Measurements from ENCODE around the gene TPSD1.
"Not testable (repeated sequence)": the region's sequence is repeated elsewhere in the genome, so short reads cannot be mapped to it uniquely, and the experiment has no call there.

The TPSD1 gene

DNA sequence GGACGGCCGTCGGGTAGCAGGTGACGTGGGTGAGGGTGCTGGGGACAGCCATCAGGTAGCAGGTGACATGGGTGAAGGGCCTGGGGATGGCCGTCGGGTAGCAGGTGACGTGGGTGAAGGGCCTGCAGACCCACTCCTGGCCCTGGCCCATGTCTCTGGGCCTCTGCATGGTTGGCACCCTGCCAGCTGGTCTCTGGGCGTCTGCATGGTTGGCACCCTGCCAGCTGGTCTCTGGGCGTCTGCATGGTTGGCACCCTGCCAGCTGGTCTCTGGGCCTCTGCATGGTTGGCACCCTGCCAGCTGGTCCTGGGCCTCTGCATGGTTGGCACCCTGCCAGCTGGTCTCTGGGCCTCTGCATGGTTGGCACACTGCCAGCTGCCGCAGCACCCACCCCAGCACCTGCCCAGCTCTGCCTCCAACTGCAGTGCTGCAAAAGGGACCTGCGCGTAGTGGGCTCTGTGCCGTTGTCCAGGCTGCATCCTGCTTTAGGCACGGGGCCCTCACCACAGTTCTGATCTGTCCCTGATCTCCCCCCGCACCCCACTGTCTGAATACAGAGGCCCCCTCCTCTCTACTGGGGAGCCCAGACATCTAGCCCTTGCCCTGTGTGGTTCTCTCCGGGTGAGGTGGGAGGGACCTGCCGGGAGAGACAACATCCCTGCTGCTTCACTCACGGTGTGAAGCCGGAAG lies 16.0 kb downstream of the TPSD1 start:
- not testable (repeated sequence) for H3K14ac ChIP-seq (ENCODE audit: low read length in 2 of 2); H4K91ac ChIP-seq (ENCODE audit: low read length); H3K4me3 ChIP-seq (ENCODE audit: insufficient read depth in 1 of 2, low read depth in 1 of 2, low read length in 2 of 2); H2AFZ ChIP-seq (ENCODE audit: low read depth, low read length); H3K27ac ChIP-seq (ENCODE audit: low read length, poor library complexity, severe bottlenecking); H3K36me3 ChIP-seq (ENCODE audit: control insufficient read depth in 1 of 2, insufficient read depth in 2 of 2, low read depth in 1 of 2, low read length in 2 of 2); H3K4me2 ChIP-seq (ENCODE audit: low read length, poor library complexity, severe bottlenecking); H3K23ac ChIP-seq (ENCODE audit: low read length in 2 of 2); H3K9me3 ChIP-seq (ENCODE audit: control insufficient read depth, low read length); H3K79me1 ChIP-seq (replicated peaks; ENCODE audit: low read length, poor library complexity, severe bottlenecking); H2BK15ac ChIP-seq (ENCODE audit: low read depth, poor library complexity, severe bottlenecking); H2BK12ac ChIP-seq (ENCODE audit: low read length in 2 of 2); H2BK120ac ChIP-seq (ENCODE audit: low read depth, low read length); DNase-seq; H3K9ac ChIP-seq (ENCODE audit: low read length); H2AK5ac ChIP-seq (ENCODE audit: low read length, severe bottlenecking); H3K4ac ChIP-seq (ENCODE audit: low read depth in 1 of 2, low read length in 2 of 2); H3K18ac ChIP-seq (ENCODE audit: low read depth in 1 of 2, low read length in 2 of 2); H2BK5ac ChIP-seq (ENCODE audit: low read depth, low read length, poor library complexity, severe bottlenecking); H4K8ac ChIP-seq (ENCODE audit: low read length)
- H3K4me1 ChIP-seq (ENCODE audit: control insufficient read depth, insufficient read depth, low read depth, low read length) = peaks cover 14% of the 10 kb centered on the region
- H3K27me3 ChIP-seq (ENCODE audit: control insufficient read depth in 1 of 2, insufficient read depth in 1 of 2, low read length in 2 of 2) = peaks cover 0 to 46% of the 10 kb centered on the region in 2 experiments
- WGBS = 76% methylated on average over 19 of the region's 19 CpGs

DNA sequence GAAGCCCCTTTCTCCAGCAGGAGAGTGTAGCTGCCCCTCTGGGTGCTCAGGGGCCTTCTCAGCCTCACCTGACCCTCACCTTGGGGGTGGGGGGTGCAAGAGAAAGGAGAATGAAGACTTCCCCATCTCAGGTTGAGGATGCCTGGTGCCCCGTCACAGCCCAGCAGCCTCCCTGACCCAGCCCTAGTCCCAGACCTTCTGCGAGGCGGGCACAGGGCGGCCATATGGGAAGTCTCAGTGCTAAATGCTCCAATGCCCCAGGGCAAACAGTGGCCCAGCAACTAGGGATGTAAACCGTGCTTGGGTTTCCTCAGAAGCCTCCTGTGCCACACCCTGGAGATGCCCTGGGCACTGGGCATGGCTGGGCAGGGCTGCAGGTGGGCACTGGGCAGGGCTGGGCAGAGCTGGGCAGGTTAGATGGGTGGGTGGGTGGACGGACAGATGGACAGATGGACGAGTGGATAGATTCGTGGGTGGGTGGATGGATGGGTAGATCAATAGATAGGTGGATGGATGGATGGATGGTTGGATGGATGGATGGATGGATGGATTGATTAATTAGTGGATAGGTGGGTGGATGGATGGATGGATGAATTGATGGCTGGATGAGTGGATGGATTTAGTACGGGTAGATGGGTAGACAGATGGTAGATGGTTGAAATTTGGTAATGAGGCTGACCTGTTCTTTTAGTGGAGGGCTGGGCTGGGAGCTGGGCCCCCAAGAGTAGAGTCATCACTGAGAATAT lies 16.8 kb downstream of the TPSD1 start:
- Histone ChIP-seq H3K18ac (ENCODE audit: low read depth in 1 of 2, low read length in 2 of 2) (no peak overlapping the region), H3K27ac (ENCODE audit: low read length, poor library complexity, severe bottlenecking) (no peak overlapping the region), H2AFZ (ENCODE audit: low read depth, low read length) (no peak overlapping the region), H3K9ac (ENCODE audit: low read length) (no peak overlapping the region), H3K4me1 (ENCODE audit: control insufficient read depth, insufficient read depth, low read depth, low read length) (peaks cover 14% of the 10 kb centered on the region), H3K79me1 (replicated peaks; ENCODE audit: low read length, poor library complexity, severe bottlenecking) (no peaks in the 10 kb centered on the region), H2BK15ac (ENCODE audit: low read depth, poor library complexity, severe bottlenecking) (no peak overlapping the region), H3K9me3 (ENCODE audit: control insufficient read depth, low read length) (no peaks in the 10 kb centered on the region), H3K36me3 (ENCODE audit: control insufficient read depth in 1 of 2, insufficient read depth in 2 of 2, low read depth in 1 of 2, low read length in 2 of 2) (no peaks in the 10 kb centered on the region), H3K14ac (ENCODE audit: low read length in 2 of 2) (no peak overlapping the region), H3K4ac (ENCODE audit: low read depth in 1 of 2, low read length in 2 of 2) (no peak overlapping the region), H2BK5ac (ENCODE audit: low read depth, low read length, poor library complexity, severe bottlenecking) (no peak overlapping the region), H3K23ac (ENCODE audit: low read length in 2 of 2) (no peak overlapping the region), H4K91ac (ENCODE audit: low read length) (no peak overlapping the region), H3K4me3 (ENCODE audit: insufficient read depth in 1 of 2, low read depth in 1 of 2, low read length in 2 of 2) (no peak overlapping the region), H2AK5ac (ENCODE audit: low read length, severe bottlenecking) (no peak overlapping the region), H3K27me3 (ENCODE audit: control insufficient read depth in 1 of 2, insufficient read depth in 1 of 2, low read length in 2 of 2) (peaks cover 4 to 47% of the 10 kb centered on the region in 2 experiments), H4K8ac (ENCODE audit: low read length) (no peak overlapping the region), H3K4me2 (ENCODE audit: low read length, poor library complexity, severe bottlenecking) (no peak overlapping the region), H2BK120ac (ENCODE audit: low read depth, low read length) (no peak overlapping the region), H2BK12ac (ENCODE audit: low read length in 2 of 2) (no peak overlapping the region)
- 79% methylated on average over 8 of the region's 9 CpGs for WGBS
- DNase-seq = no peak

DNA sequence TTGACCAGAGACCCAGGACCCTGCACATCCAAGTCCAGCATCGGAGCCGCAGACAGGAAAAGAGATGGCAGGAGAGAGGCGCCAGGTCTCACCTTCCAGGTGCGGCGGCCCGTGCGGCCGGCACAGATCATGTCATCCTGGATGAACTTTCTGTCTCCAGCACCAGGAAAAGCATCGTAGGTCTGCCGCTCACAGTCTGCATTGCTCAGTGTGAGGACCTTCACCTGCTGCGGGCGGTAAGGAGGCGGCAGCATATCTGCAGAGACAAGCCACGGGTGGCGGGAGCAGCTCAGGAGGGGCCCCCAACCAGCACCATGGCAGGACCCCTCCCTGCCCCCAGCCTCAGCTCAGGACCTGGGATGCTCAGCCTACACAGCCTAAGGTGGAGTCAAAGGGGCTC lies 17.9 kb downstream of the TPSD1 start:
- H3K4me2 ChIP-seq (ENCODE audit: low read length, poor library complexity, severe bottlenecking) = no peak overlapping the region
- no peak overlapping the region for H2AK5ac ChIP-seq (ENCODE audit: low read length, severe bottlenecking)
- no peak overlapping the region for H4K8ac ChIP-seq (ENCODE audit: low read length)
- H3K4ac ChIP-seq (ENCODE audit: low read depth in 1 of 2, low read length in 2 of 2) = no peak overlapping the region
- DNase-seq = no peak
- H3K27me3 ChIP-seq (ENCODE audit: control insufficient read depth in 1 of 2, insufficient read depth in 1 of 2, low read length in 2 of 2) = peaks cover 13 to 59% of the 10 kb centered on the region in 2 experiments
- no peak overlapping the region for H2BK15ac ChIP-seq (ENCODE audit: low read depth, poor library complexity, severe bottlenecking)
- no peaks in the 10 kb centered on the region for H3K9me3 ChIP-seq (ENCODE audit: control insufficient read depth, low read length)
- no peaks in the 10 kb centered on the region for H3K36me3 ChIP-seq (ENCODE audit: control insufficient read depth in 1 of 2, insufficient read depth in 2 of 2, low read depth in 1 of 2, low read length in 2 of 2)
- H3K4me1 ChIP-seq (ENCODE audit: control insufficient read depth, insufficient read depth, low read depth, low read length) = peaks cover 23% of the 10 kb centered on the region
- no peak overlapping the region for H2BK5ac ChIP-seq (ENCODE audit: low read depth, low read length, poor library complexity, severe bottlenecking)
- no peak overlapping the region for H3K14ac ChIP-seq (ENCODE audit: low read length in 2 of 2)
- H2AFZ ChIP-seq (ENCODE audit: low read depth, low read length) = no peak overlapping the region
- no peak overlapping the region for H4K91ac ChIP-seq (ENCODE audit: low read length)
- WGBS = 91% methylated on average over 15 of the region's 15 CpGs
- no peak overlapping the region for H3K4me3 ChIP-seq (ENCODE audit: insufficient read depth in 1 of 2, low read depth in 1 of 2, low read length in 2 of 2)
- no peaks in the 10 kb centered on the region for H3K79me1 ChIP-seq (replicated peaks; ENCODE audit: low read length, poor library complexity, severe bottlenecking)
- no peak overlapping the region for H3K9ac ChIP-seq (ENCODE audit: low read length)
- no peak overlapping the region for H3K18ac ChIP-seq (ENCODE audit: low read depth in 1 of 2, low read length in 2 of 2)
- no peak overlapping the region for H3K27ac ChIP-seq (ENCODE audit: low read length, poor library complexity, severe bottlenecking)
- H2BK12ac ChIP-seq (ENCODE audit: low read length in 2 of 2) = no peak overlapping the region
- no peak overlapping the region for H3K23ac ChIP-seq (ENCODE audit: low read length in 2 of 2)
- no peak overlapping the region for H2BK120ac ChIP-seq (ENCODE audit: low read depth, low read length)

DNA sequence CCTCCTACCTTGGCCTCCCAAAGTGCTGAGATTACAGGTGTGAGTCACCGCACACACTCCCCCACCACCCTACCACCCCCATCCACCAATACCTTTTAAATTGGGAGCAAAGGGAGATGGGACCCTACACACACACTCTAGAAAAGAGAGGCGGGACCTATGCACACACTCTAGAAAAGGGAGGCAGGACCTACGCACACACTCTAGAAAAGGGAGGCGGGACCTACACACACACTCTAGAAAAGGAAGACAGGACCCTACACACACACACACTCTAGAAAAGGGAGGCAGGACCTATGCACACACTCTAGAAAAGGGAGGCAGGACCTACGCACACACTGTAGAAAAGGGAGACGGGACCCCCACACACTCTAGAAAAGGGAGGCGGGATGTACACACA lies 18.9 kb downstream of the TPSD1 start:
- Histone ChIP-seq H3K79me1 (replicated peaks; ENCODE audit: low read length, poor library complexity, severe bottlenecking) (no peaks in the 10 kb centered on the region), H2BK15ac (ENCODE audit: low read depth, poor library complexity, severe bottlenecking) (no peak overlapping the region), H3K4me3 (ENCODE audit: insufficient read depth in 1 of 2, low read depth in 1 of 2, low read length in 2 of 2) (no peak overlapping the region), H3K18ac (ENCODE audit: low read depth in 1 of 2, low read length in 2 of 2) (no peak overlapping the region), H3K4me1 (ENCODE audit: control insufficient read depth, insufficient read depth, low read depth, low read length) (peaks cover 26% of the 10 kb centered on the region), H3K23ac (ENCODE audit: low read length in 2 of 2) (no peak overlapping the region), H3K4ac (ENCODE audit: low read depth in 1 of 2, low read length in 2 of 2) (no peak overlapping the region), H2BK5ac (ENCODE audit: low read depth, low read length, poor library complexity, severe bottlenecking) (no peak overlapping the region), H2BK12ac (ENCODE audit: low read length in 2 of 2) (no peak overlapping the region), H3K9me3 (ENCODE audit: control insufficient read depth, low read length) (no peaks in the 10 kb centered on the region), H3K14ac (ENCODE audit: low read length in 2 of 2) (no peak overlapping the region), H3K9ac (ENCODE audit: low read length) (no peak overlapping the region), H2AFZ (ENCODE audit: low read depth, low read length) (no peak overlapping the region), H3K27ac (ENCODE audit: low read length, poor library complexity, severe bottlenecking) (no peak overlapping the region), H4K8ac (ENCODE audit: low read length) (no peak overlapping the region), H3K36me3 (ENCODE audit: control insufficient read depth in 1 of 2, insufficient read depth in 2 of 2, low read depth in 1 of 2, low read length in 2 of 2) (no peaks in the 10 kb centered on the region), H3K27me3 (ENCODE audit: control insufficient read depth in 1 of 2, insufficient read depth in 1 of 2, low read length in 2 of 2) (peaks cover 22 to 64% of the 10 kb centered on the region in 2 experiments), H3K4me2 (ENCODE audit: low read length, poor library complexity, severe bottlenecking) (no peak overlapping the region), H2BK120ac (ENCODE audit: low read depth, low read length) (no peak overlapping the region), H4K91ac (ENCODE audit: low read length) (no peak overlapping the region), H2AK5ac (ENCODE audit: low read length, severe bottlenecking) (no peak overlapping the region)
- WGBS = 87% methylated on average over 5 of the region's 7 CpGs
- DNase-seq = no peak

Data from mesenchymal stem cell (in vitro differentiated cells and primary cell).